Stimulated activated CD8-positive, alpha-beta memory T cell treated with anti-CD3 and anti-CD28 coated beads, Interleukin-15, amount 100 ng/mL, for 1 hour (primary cell): Measurements from ENCODE around the gene B3GALT6.
"Not testable (repeated sequence)": the region's sequence is repeated elsewhere in the genome, so short reads cannot be mapped to it uniquely, and the experiment has no call there.

Source experiments
- DNase-seq: peaks from one replicate; pipeline ENCODE4 v3.0.0-alpha.2; 2020; ENCODE audit warnings: low read depth

B3GALT6 gene

GRCh38 chr1:1244192-1244811, 12.3 kb downstream of the B3GALT6 start:
- DNase-seq, result no peak

GRCh38 chr1:1245178-1245816, 13.3 kb downstream of the B3GALT6 start:
- DNase-seq, result no peak

- no peak for DNase-seq
Observed at GRCh38 chr1:1245817-1246576, 14.0 kb downstream of the B3GALT6 start.

GRCh38 chr1:1246577-1247340, 14.7 kb downstream of the B3GALT6 start, which contains the start of gene C1QTNF12:
Gene C1QTNF12 (minus strand): TSS chr1:1246722. CDS start chr1:1246690, 32 bp downstream.
- DNase-seq, result no peak

- no peak for DNase-seq
Observed at GRCh38 chr1:1247341-1247913, 15.4 kb downstream of the B3GALT6 start.

GRCh38 chr1:1248009-1248913, 16.2 kb downstream of the B3GALT6 start:
- not testable (repeated sequence) for DNase-seq

GRCh38 chr1:1250786-1251284, 18.8 kb downstream of the B3GALT6 start:
- peak; percentile 31 for DNase-seq

GRCh38 chr1:1253314-1253713, 21.3 kb downstream of the B3GALT6 start:
- DNase-seq, result no peak

- no peak for DNase-seq
Observed at GRCh38 chr1:1253972-1254666, 22.1 kb downstream of the B3GALT6 start.

GRCh38 chr1:1254667-1254998, 22.6 kb downstream of the B3GALT6 start:
- no peak for DNase-seq

GRCh38 chr1:1255078-1255477, 23.0 kb downstream of the B3GALT6 start:
- no peak for DNase-seq

GRCh38 chr1:1255611-1256010, 23.6 kb downstream of the B3GALT6 start:
- no peak for DNase-seq

GRCh38 chr1:1256956-1257871, 25.2 kb downstream of the B3GALT6 start:
- DNase-seq, result no peak

- DNase-seq, result no peak
Observed at GRCh38 chr1:1259119-1259488, 27.1 kb downstream of the B3GALT6 start.

GRCh38 chr1:1259540-1259939, 27.5 kb downstream of the B3GALT6 start:
- DNase-seq, result no peak

- DNase-seq, result no peak
Observed at GRCh38 chr1:1259951-1260600, 28.0 kb downstream of the B3GALT6 start.

- no peak for DNase-seq
Observed at GRCh38 chr1:1260843-1261560, 29.0 kb downstream of the B3GALT6 start.

GRCh38 chr1:1262071-1262470, 30.0 kb downstream of the B3GALT6 start:
- DNase-seq, result no peak
